Activated naive CD4-positive, alpha-beta T cell treated with anti-CD3 and anti-CD28 coated beads for 36 hours (primary cell): Measurements from ENCODE around the gene TP63. TPM values are rescaled to one million over a fixed set of nuclear protein-coding genes. Genes with fewer than 3 reads are reported as not detected.
"Not testable (repeated sequence)": the region's sequence is repeated elsewhere in the genome, so short reads cannot be mapped to it uniquely, and the experiment has no call there.

Source experiments
- CTCF ChIA-PET: fragments of 350-600 bp; sonication (Branson Sonifier 250); formaldehyde crosslinking; loops from one replicate; lab custom pipeline; 2021; ENCODE audit warnings: antibody characterized with exemption; lab: Charles Lee
- DNase-seq: peaks from one replicate; pipeline ENCODE4 v3.0.0-alpha.2; 2020
- H3K27ac Mint-ChIP-seq: one replicate; pipeline ENCODE4 v1.8.0; 2021; ENCODE audit warnings: mild to moderate bottlenecking, mixed read lengths
- H3K27me3 Mint-ChIP-seq: one replicate; pipeline ENCODE4 v1.8.0; 2021; ENCODE audit warnings: low read depth, mixed read lengths
- H3K36me3 Mint-ChIP-seq: one replicate; pipeline ENCODE4 v1.8.0; 2021; ENCODE audit warnings: low read depth, mixed read lengths
- H3K4me1 Mint-ChIP-seq: one replicate; pipeline ENCODE4 v1.8.0; 2021; ENCODE audit warnings: low read depth, mixed read lengths
- H3K4me3 Mint-ChIP-seq: one replicate; pipeline ENCODE4 v1.8.0; 2021; ENCODE audit warnings: mild to moderate bottlenecking, moderate library complexity, mixed read lengths
- H3K9me3 Mint-ChIP-seq: one replicate; pipeline ENCODE4 v1.8.0; 2021; ENCODE audit warnings: mixed read lengths
- intact Hi-C: fragments of 100-400 bp; cut with micrococcal nuclease; formaldehyde crosslinking; loops from one replicate; pipeline ENCODE4 v1.15.1; 2023
- total RNA-seq, 2 experiments: library from RNA; stranded (reverse); gene quantifications; one replicate each; pipeline ENCODE4 v1.2.3, GENCODE V29; 2021

The TP63 gene
- total RNA-seq, 2 experiments from 2014 or later = 0.15 TPM; not detected in 1

GRCh38 chr3:189598530-189599225 is 32.5 kb upstream of the TP63 start:
- DNase-seq = no peak
- Mint-ChIP-seq H3K9me3 (no peaks in the 10 kb centered on the region), H3K27me3 (no peaks in the 10 kb centered on the region), H3K4me3 (no peak overlapping the region), H3K4me1 (peaks cover 6% of the 10 kb centered on the region), H3K36me3 (no peaks in the 10 kb centered on the region), H3K27ac (no peak overlapping the region)
- CTCF ChIA-PET = interaction anchor here (0.6 to 1.5 kb wide), 2 partner anchors 28 to 1675 kb away, joined by 3 read pairs; no protein-coding TSS in a partner anchor
- intact Hi-C loops = no loop called here

GRCh38 chr3:189602471-189602870 is 28.7 kb upstream of the TP63 start:
- no peaks in the 10 kb centered on the region for H3K36me3 Mint-ChIP-seq
- no peaks in the 10 kb centered on the region for H3K27me3 Mint-ChIP-seq
- no peak overlapping the region for H3K27ac Mint-ChIP-seq
- peaks cover 8% of the 10 kb centered on the region for H3K9me3 Mint-ChIP-seq
- no peak overlapping the region for H3K4me3 Mint-ChIP-seq
- H3K4me1 Mint-ChIP-seq = peaks cover 6% of the 10 kb centered on the region
- intact Hi-C loops = no loop called here
- CTCF ChIA-PET = no interaction called here
- DNase-seq = no peak

GRCh38 chr3:189605717-189606116 is 25.5 kb upstream of the TP63 start:
- CTCF ChIA-PET = no interaction called here
- H3K4me1 Mint-ChIP-seq = no peaks in the 10 kb centered on the region

GRCh38 chr3:189606774-189607173 is 24.4 kb upstream of the TP63 start:
- CTCF ChIA-PET = no interaction called here

More at GRCh38 chr3:189605717-189606116, 25.5 kb upstream of the TP63 start:
- intact Hi-C loops = no loop called here
- Mint-ChIP-seq H3K27me3 (no peaks in the 10 kb centered on the region), H3K9me3 (peaks cover 16% of the 10 kb centered on the region), H3K36me3 (no peaks in the 10 kb centered on the region), H3K27ac (no peak overlapping the region), H3K4me3 (no peak overlapping the region)
- no peak for DNase-seq

GRCh38 chr3:189612641-189613040 is 18.5 kb upstream of the TP63 start:
- H3K27ac Mint-ChIP-seq, H3K4me1 Mint-ChIP-seq, intact Hi-C loops, H3K36me3 Mint-ChIP-seq, H3K27me3 Mint-ChIP-seq, CTCF ChIA-PET, H3K4me3 Mint-ChIP-seq, DNase-seq: not testable (repeated sequence)
- peaks cover 14% of the 10 kb centered on the region for H3K9me3 Mint-ChIP-seq

More at GRCh38 chr3:189606774-189607173, 24.4 kb upstream of the TP63 start:
- Mint-ChIP-seq H3K27ac (no peak overlapping the region), H3K27me3 (no peaks in the 10 kb centered on the region), H3K4me1 (no peaks in the 10 kb centered on the region), H3K4me3 (no peak overlapping the region), H3K9me3 (peaks cover 20% of the 10 kb centered on the region), H3K36me3 (no peaks in the 10 kb centered on the region)
- intact Hi-C loops = no loop called here
- DNase-seq = no peak

- H3K4me1 Mint-ChIP-seq = no peaks in the 10 kb centered on the region
- no peak overlapping the region for H3K4me3 Mint-ChIP-seq
- CTCF ChIA-PET = no interaction called here
- peaks cover 14% of the 10 kb centered on the region for H3K9me3 Mint-ChIP-seq
- H3K36me3 Mint-ChIP-seq = no peaks in the 10 kb centered on the region
- intact Hi-C loops = no loop called here
- H3K27ac Mint-ChIP-seq = no peak overlapping the region
- DNase-seq = no peak
- no peaks in the 10 kb centered on the region for H3K27me3 Mint-ChIP-seq
Observed at GRCh38 chr3:189613122-189613521, 18.1 kb upstream of the TP63 start.

- Mint-ChIP-seq H3K4me3 (no peak overlapping the region), H3K9me3 (peaks cover 2% of the 10 kb centered on the region), H3K27me3 (peaks cover 2% of the 10 kb centered on the region), H3K4me1 (peaks cover 2% of the 10 kb centered on the region), H3K27ac (no peak overlapping the region), H3K36me3 (peaks cover 1% of the 10 kb centered on the region)
- intact Hi-C loops = no loop called here
- no peak for DNase-seq
- CTCF ChIA-PET = interaction anchor here (1.5 kb wide), 1 partner anchor 350 kb away, joined by 3 read pairs; no protein-coding TSS in a partner anchor
Observed at GRCh38 chr3:189621948-189622603, 9.1 kb upstream of the TP63 start.

- H3K9me3 Mint-ChIP-seq = peaks cover 2% of the 10 kb centered on the region
- H3K27ac Mint-ChIP-seq = no peak overlapping the region
- H3K36me3 Mint-ChIP-seq = peaks cover 1% of the 10 kb centered on the region
- H3K4me3 Mint-ChIP-seq = no peak overlapping the region
- peaks cover 4% of the 10 kb centered on the region for H3K27me3 Mint-ChIP-seq
- CTCF ChIA-PET = interaction anchor here (0.9 to 1.5 kb wide), 2 partner anchors 350 to 1777 kb away, joined by 3 to 6 read pairs; no protein-coding TSS in a partner anchor
- H3K4me1 Mint-ChIP-seq = peaks cover 2% of the 10 kb centered on the region
- no peak for DNase-seq
- intact Hi-C loops = no loop called here
Observed at GRCh38 chr3:189622629-189623028, 8.6 kb upstream of the TP63 start.

- Mint-ChIP-seq H3K27me3 (peaks cover 4% of the 10 kb centered on the region), H3K27ac (no peak overlapping the region), H3K9me3 (peaks cover 2% of the 10 kb centered on the region), H3K4me1 (peaks cover 2% of the 10 kb centered on the region), H3K36me3 (peaks cover 1% of the 10 kb centered on the region), H3K4me3 (no peak overlapping the region)
- no peak for DNase-seq
- CTCF ChIA-PET = no interaction called here
- intact Hi-C loops = no loop called here
Observed at GRCh38 chr3:189624130-189624529, 7.1 kb upstream of the TP63 start.

GRCh38 chr3:189625071-189625470 is 6.1 kb upstream of the TP63 start:
- no peak overlapping the region for H3K27ac Mint-ChIP-seq
- intact Hi-C loops = no loop called here
- CTCF ChIA-PET = no interaction called here
- H3K9me3 Mint-ChIP-seq = no peaks in the 10 kb centered on the region
- no peak overlapping the region for H3K4me3 Mint-ChIP-seq
- H3K36me3 Mint-ChIP-seq = no peaks in the 10 kb centered on the region
- peaks cover 2% of the 10 kb centered on the region for H3K27me3 Mint-ChIP-seq
- H3K4me1 Mint-ChIP-seq = peaks cover 5% of the 10 kb centered on the region
- no peak for DNase-seq

GRCh38 chr3:189625572-189625971 is 5.6 kb upstream of the TP63 start:
- Mint-ChIP-seq H3K4me1 (peaks cover 9% of the 10 kb centered on the region), H3K4me3 (no peak overlapping the region), H3K36me3 (no peaks in the 10 kb centered on the region), H3K9me3 (no peaks in the 10 kb centered on the region), H3K27me3 (peaks cover 2% of the 10 kb centered on the region), H3K27ac (no peak overlapping the region)
- CTCF ChIA-PET = no interaction called here
- no peak for DNase-seq
- intact Hi-C loops = no loop called here

GRCh38 chr3:189626286-189626685 is 4.9 kb upstream of the TP63 start:
- intact Hi-C loops = no loop called here

More at GRCh38 chr3:189626286-189626685, 4.9 kb upstream of the TP63 start:
- H3K4me1 Mint-ChIP-seq = peaks cover 14% of the 10 kb centered on the region
- no peak for DNase-seq
- H3K36me3 Mint-ChIP-seq = no peaks in the 10 kb centered on the region
- no peak overlapping the region for H3K27ac Mint-ChIP-seq
- H3K27me3 Mint-ChIP-seq = peaks cover 2% of the 10 kb centered on the region
- no peak overlapping the region for H3K4me3 Mint-ChIP-seq
- H3K9me3 Mint-ChIP-seq = no peaks in the 10 kb centered on the region
- CTCF ChIA-PET = no interaction called here
